Neural progenitor cell (in vitro differentiated cells): ENCODE results near the gene LDAH. TPM values are rescaled to one million over a fixed set of nuclear protein-coding genes. Genes with fewer than 3 reads are reported as not detected.

Experiments
- DNase-seq: peaks from one replicate; pipeline ENCODE4 v3.0.0-alpha.2; 2016; ENCODE audit warnings: low spot score
- H2AFZ ChIP-seq: fragments of 200-600 bp; sonication (generic); replicated peaks from 2 replicates; pipeline ENCODE4 v1.6.1; 2016; ENCODE audit warnings: antibody characterized with exemption
- H3F3A ChIP-seq: fragments of 200-600 bp; sonication (generic); 2 replicates; pipeline ENCODE4 v1.6.1; 2016; ENCODE audit warnings: antibody characterized with exemption, low read depth
- H3K27ac ChIP-seq: fragments of 200-600 bp; sonication (generic); 2 replicates; pipeline ENCODE4 v1.5.1; 2016; ENCODE audit warnings: mild to moderate bottlenecking
- H3K27me3 ChIP-seq: fragments of 200-600 bp; sonication (generic); 2 replicates; pipeline ENCODE4 v1.6.1; 2016; ENCODE audit warnings: mild to moderate bottlenecking, moderate library complexity
- H3K36me3 ChIP-seq: fragments of 200-600 bp; sonication (generic); 2 replicates; pipeline ENCODE4 v1.5.1; 2016
- H3K4me1 ChIP-seq: fragments of 200-600 bp; sonication (generic); 2 replicates; pipeline ENCODE4 v1.6.1; 2016; ENCODE audit warnings: mixed run types
- H3K4me2 ChIP-seq: fragments of 200-600 bp; sonication (generic); 2 replicates; pipeline ENCODE4 v1.6.1; 2016
- H3K4me3 ChIP-seq: fragments of 200-600 bp; sonication (generic); 2 replicates; pipeline ENCODE4 v1.5.1; 2016
- H3K79me2 ChIP-seq: fragments of 200-600 bp; sonication (generic); 2 replicates; pipeline ENCODE4 v1.6.1; 2016; ENCODE audit warnings: low read depth
- H3K9ac ChIP-seq: fragments of 200-600 bp; sonication (generic); 2 replicates; pipeline ENCODE4 v1.6.1; 2016
- H3K9me3 ChIP-seq: fragments of 200-600 bp; sonication (generic); 2 replicates; pipeline ENCODE4 v1.5.1; 2016; ENCODE audit warnings: low read depth
- H4K20me1 ChIP-seq: fragments of 200-600 bp; sonication (generic); 2 replicates; pipeline ENCODE4 v1.6.1; 2016; ENCODE audit warnings: low read depth
- H3K27ac Mint-ChIP-seq: 3 replicates; pipeline ENCODE4 v1.8.0; 2021; ENCODE audit warnings: mixed read lengths
- H3K27me3 Mint-ChIP-seq: 2 replicates; pipeline ENCODE4 v1.8.0; 2022; ENCODE audit warnings: low read depth, mild to moderate bottlenecking, inconsistent platforms, moderate library complexity, mixed read lengths; ENCODE audit not compliant: insufficient read depth
- H3K36me3 Mint-ChIP-seq: 3 replicates; pipeline ENCODE4 v1.8.0; 2021; ENCODE audit warnings: mixed read lengths
- H3K4me1 Mint-ChIP-seq: 3 replicates; pipeline ENCODE4 v1.8.0; 2021; ENCODE audit warnings: mixed read lengths
- H3K4me3 Mint-ChIP-seq: 3 replicates; pipeline ENCODE4 v1.8.0; 2021; ENCODE audit warnings: mild to moderate bottlenecking, moderate library complexity, mixed read lengths
- H3K9me3 Mint-ChIP-seq: 3 replicates; pipeline ENCODE4 v1.8.0; 2020; ENCODE audit warnings: mixed read lengths
- EZH2 ChIP-seq: fragments of 200-600 bp; sonication (generic); IDR thresholded peaks from 2 replicates; pipeline ENCODE4 v1.6.1; 2017; ENCODE audit warnings: antibody characterized with exemption, mild to moderate bottlenecking, moderate library complexity
- EZH2phosphoT487 ChIP-seq: fragments of 200-600 bp; sonication (generic); IDR thresholded peaks from 2 replicates; pipeline ENCODE4 v1.6.1; 2017; ENCODE audit warnings: antibody characterized with exemption
- total RNA-seq: library from RNA; depleted of rRNA; stranded (reverse); fragments of >200 nt; gene quantifications from 2 replicates; pipeline ENCODE4 v1.2.3, GENCODE V29; 2015; ENCODE audit warnings: low replicate concordance
- TF ChIP-seq, protein P1 (sequence below): fragments of 200-600 bp; sonication (generic); IDR thresholded peaks from 2 replicates; pipeline ENCODE4 v1.5.1; 2017; ENCODE audit warnings: antibody characterized with exemption, mild to moderate bottlenecking

Gene LDAH
- total RNA-seq, 1 donor from 2014 or later = 45.2 TPM

GRCh38 chr2:20704886-20705285 is 118.0 kb downstream of the LDAH start:
- H2AFZ ChIP-seq = no peak overlapping the region
- H3K27ac ChIP-seq = no peak overlapping the region
- DNase-seq = no peak
- TF ChIP-seq EZH2 (no peak), EZH2phosphoT487 (no peak)
- TF ChIP-seq, protein P1, sequence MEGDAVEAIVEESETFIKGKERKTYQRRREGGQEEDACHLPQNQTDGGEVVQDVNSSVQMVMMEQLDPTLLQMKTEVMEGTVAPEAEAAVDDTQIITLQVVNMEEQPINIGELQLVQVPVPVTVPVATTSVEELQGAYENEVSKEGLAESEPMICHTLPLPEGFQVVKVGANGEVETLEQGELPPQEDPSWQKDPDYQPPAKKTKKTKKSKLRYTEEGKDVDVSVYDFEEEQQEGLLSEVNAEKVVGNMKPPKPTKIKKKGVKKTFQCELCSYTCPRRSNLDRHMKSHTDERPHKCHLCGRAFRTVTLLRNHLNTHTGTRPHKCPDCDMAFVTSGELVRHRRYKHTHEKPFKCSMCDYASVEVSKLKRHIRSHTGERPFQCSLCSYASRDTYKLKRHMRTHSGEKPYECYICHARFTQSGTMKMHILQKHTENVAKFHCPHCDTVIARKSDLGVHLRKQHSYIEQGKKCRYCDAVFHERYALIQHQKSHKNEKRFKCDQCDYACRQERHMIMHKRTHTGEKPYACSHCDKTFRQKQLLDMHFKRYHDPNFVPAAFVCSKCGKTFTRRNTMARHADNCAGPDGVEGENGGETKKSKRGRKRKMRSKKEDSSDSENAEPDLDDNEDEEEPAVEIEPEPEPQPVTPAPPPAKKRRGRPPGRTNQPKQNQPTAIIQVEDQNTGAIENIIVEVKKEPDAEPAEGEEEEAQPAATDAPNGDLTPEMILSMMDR = no peak
- Mint-ChIP-seq H3K27ac (no peak overlapping the region), H3K9me3 (no peaks in the 10 kb centered on the region), H3K27me3 (peaks cover 2% of the 10 kb centered on the region), H3K4me3 (no peak overlapping the region), H3K4me1 (peaks cover 6% of the 10 kb centered on the region), H3K36me3 (no peaks in the 10 kb centered on the region)
- no peak overlapping the region for H3K9ac ChIP-seq
- no peak overlapping the region for H3K4me3 ChIP-seq
- no peaks in the 10 kb centered on the region for H3F3A ChIP-seq
- peaks cover 13% of the 10 kb centered on the region for H3K4me1 ChIP-seq
- H3K4me2 ChIP-seq = no peak overlapping the region
- H3K36me3 ChIP-seq = no peaks in the 10 kb centered on the region
- peaks cover 8% of the 10 kb centered on the region for H3K79me2 ChIP-seq
- no peaks in the 10 kb centered on the region for H3K27me3 ChIP-seq
- H3K9me3 ChIP-seq = no peaks in the 10 kb centered on the region
- peaks cover 15% of the 10 kb centered on the region for H4K20me1 ChIP-seq

DNA sequence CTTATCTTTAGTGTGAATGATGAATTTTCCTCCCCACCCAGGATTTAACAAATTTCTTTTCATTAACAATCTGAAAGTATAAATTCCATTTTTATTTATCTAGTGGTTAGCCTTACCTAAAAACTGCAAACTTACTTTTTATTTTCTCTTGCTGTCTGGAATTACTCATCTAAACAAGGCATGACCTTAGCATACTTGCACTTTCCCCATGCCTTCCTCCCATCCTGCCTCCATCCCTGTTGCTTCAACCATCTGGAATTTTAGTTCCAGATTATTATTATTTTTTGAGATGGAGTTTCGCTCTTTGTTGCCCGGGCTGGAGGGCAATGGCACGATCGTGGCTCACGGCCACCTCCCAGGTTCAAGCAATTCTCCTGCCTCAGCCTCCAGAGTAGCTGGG is 120.3 kb downstream of the LDAH start:
- Mint-ChIP-seq H3K27me3 (peaks cover 2% of the 10 kb centered on the region), H3K9me3 (no peaks in the 10 kb centered on the region), H3K4me1 (peaks cover 3% of the 10 kb centered on the region), H3K27ac (no peak overlapping the region), H3K4me3 (no peak overlapping the region), H3K36me3 (peaks cover 4% of the 10 kb centered on the region)
- Histone ChIP-seq H3K4me2 (no peak overlapping the region), H2AFZ (no peak overlapping the region), H3F3A (no peaks in the 10 kb centered on the region), H3K9me3 (no peaks in the 10 kb centered on the region), H3K9ac (no peak overlapping the region), H3K4me3 (no peak overlapping the region), H3K4me1 (peaks cover 7% of the 10 kb centered on the region), H3K27ac (no peak overlapping the region), H4K20me1 (peaks cover 10% of the 10 kb centered on the region), H3K79me2 (peaks cover 3% of the 10 kb centered on the region), H3K36me3 (no peaks in the 10 kb centered on the region), H3K27me3 (no peaks in the 10 kb centered on the region)
- DNase-seq = no peak
- TF ChIP-seq EZH2phosphoT487 (no peak), EZH2 (no peak)
- TF ChIP-seq, protein P1 = no peak

GRCh38 chr2:20698916-20699613 is 123.8 kb downstream of the LDAH start:
- Mint-ChIP-seq H3K9me3 (no peaks in the 10 kb centered on the region), H3K4me1 (no peaks in the 10 kb centered on the region), H3K27me3 (peaks cover 2% of the 10 kb centered on the region), H3K4me3 (no peak overlapping the region), H3K27ac (no peak overlapping the region), H3K36me3 (peaks cover 7% of the 10 kb centered on the region)
- Histone ChIP-seq H3K36me3 (no peaks in the 10 kb centered on the region), H3K27ac (no peak overlapping the region), H3K27me3 (no peaks in the 10 kb centered on the region), H3K4me2 (no peak overlapping the region), H3F3A (no peaks in the 10 kb centered on the region), H3K4me3 (no peak overlapping the region), H3K9ac (no peak overlapping the region), H4K20me1 (peaks cover 5% of the 10 kb centered on the region), H3K4me1 (no peaks in the 10 kb centered on the region), H3K9me3 (no peaks in the 10 kb centered on the region), H3K79me2 (no peaks in the 10 kb centered on the region), H2AFZ (no peak overlapping the region)
- TF ChIP-seq, protein P1 = no peak
- no peak for TF ChIP-seq EZH2phosphoT487
- TF ChIP-seq EZH2 = no peak
- DNase-seq = no peak
